Astrocyte of the spinal cord (primary cell): ENCODE results near the gene SCCPDH.
"Not testable (repeated sequence)": the region's sequence is repeated elsewhere in the genome, so short reads cannot be mapped to it uniquely, and the experiment has no call there.

Experiments used
- DNase-seq: peaks from one replicate; pipeline ENCODE4 v3.0.0; 2011; ENCODE audit warnings: low read depth, low spot score
- H3K4me3 ChIP-seq: 2 replicates; pipeline ENCODE4 v1.5.1; 2011; ENCODE audit warnings: low read depth, mild to moderate bottlenecking, low read length, moderate library complexity
- in situ Hi-C: cut with HindIII; loops from 2 replicates; pipeline ENCODE4 v1.10.0; 2017; ENCODE audit warnings: low sequenced_read_pairs
- TF ChIP-seq, protein P1 (sequence below): IDR thresholded peaks from 2 replicates; pipeline ENCODE4 v1.5.1; 2012; ENCODE audit warnings: low read depth, mild to moderate bottlenecking, low read length, inconsistent platforms

The SCCPDH gene

DNA sequence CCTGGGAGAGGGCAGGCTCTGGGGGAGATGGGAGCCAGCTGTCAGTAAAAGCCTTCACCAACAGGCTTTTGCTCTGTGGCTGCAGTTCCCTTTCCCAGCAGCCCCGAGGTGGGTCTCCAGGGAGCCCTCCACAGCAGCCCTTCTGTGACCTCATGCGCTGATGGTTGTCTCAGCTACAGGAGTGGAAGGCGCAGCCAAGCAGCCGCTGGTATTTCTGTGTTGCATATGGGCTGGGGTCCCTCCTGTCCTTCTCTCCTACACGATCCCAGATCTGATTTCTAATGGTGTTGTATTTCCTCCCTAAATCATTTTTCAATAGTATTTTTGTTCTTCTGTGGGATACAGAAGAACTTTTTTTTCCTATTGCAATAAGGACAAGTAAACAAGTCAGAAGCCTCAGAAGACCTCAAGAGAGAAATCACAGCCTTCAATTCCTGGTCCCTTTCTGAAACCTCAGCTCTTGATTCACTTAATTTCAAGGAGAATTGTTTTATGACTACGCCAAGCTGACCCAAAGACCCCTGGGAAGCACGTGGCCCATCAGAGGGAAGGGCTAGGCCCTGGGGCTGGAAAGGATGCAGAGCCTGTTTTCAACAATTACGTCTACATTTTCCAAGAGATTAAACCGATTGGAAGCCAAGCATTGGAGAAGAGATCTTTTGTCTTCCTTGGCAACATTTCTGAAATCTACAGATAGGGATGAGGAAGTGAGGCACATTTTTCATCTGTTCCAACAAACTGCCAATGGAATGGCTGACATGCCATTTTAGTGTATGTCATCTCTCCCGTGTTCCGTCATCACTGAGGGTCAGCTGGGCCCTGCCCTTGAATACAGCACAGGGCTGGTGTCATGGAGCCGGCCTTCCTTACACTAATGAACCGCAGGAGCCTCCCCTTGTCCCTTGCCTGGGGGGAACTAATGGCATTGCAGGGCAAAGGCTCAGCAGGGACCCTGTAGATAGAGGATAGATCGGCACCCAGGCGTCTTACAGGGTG is 42.0 kb upstream of the SCCPDH start:
- H3K4me3 ChIP-seq: no peak overlapping the region
- DNase-seq: no peak
- in situ Hi-C loops: no loop called here
- TF ChIP-seq, protein P1, sequence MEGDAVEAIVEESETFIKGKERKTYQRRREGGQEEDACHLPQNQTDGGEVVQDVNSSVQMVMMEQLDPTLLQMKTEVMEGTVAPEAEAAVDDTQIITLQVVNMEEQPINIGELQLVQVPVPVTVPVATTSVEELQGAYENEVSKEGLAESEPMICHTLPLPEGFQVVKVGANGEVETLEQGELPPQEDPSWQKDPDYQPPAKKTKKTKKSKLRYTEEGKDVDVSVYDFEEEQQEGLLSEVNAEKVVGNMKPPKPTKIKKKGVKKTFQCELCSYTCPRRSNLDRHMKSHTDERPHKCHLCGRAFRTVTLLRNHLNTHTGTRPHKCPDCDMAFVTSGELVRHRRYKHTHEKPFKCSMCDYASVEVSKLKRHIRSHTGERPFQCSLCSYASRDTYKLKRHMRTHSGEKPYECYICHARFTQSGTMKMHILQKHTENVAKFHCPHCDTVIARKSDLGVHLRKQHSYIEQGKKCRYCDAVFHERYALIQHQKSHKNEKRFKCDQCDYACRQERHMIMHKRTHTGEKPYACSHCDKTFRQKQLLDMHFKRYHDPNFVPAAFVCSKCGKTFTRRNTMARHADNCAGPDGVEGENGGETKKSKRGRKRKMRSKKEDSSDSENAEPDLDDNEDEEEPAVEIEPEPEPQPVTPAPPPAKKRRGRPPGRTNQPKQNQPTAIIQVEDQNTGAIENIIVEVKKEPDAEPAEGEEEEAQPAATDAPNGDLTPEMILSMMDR: no peak

DNA sequence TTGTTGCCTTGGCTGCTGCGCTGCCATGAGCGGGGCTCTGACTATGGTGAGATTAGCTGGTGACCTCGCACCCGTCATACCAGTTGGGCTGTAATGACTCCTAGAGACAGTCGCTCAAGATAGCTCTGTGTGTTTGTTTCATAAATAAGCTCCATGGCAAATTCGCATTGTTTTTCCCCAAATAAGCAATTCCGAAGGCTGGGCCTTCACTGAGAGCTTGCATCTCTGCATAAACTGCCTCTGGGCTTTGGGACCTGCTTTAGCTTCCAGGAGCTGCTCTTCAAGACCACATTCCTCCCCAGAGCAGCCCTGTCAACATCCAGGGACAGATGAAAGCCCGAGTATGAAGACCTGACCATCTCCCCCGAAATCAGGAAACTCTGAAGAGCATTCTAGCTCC is 40.7 kb upstream of the SCCPDH start:
- no peak for DNase-seq
- TF ChIP-seq, protein P1: no peak
- in situ Hi-C loops: no loop called here
- H3K4me3 ChIP-seq: no peak overlapping the region

DNA sequence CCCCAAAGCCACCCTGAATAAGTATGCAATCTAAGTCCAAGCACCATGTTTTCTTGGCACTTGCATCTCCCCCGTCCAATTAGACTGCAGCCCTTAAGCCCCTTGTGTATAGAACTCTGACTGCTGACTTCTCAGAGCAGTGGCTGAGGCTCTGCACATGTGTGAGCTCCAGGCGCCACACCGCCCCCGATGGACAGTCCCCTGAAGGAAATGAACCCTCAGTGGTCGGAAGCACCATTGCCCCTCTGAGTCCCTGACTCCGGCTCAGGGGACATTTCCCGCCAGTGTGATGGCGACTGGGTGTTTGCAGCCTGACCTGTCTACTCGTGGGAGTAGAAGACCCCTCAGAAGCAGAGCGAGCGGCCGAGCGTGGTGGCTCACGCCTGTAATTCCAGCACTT is 37.2 kb upstream of the SCCPDH start:
- in situ Hi-C loops: no loop called here
- TF ChIP-seq, protein P1: no peak
- no peak overlapping the region for H3K4me3 ChIP-seq
- no peak for DNase-seq

DNA sequence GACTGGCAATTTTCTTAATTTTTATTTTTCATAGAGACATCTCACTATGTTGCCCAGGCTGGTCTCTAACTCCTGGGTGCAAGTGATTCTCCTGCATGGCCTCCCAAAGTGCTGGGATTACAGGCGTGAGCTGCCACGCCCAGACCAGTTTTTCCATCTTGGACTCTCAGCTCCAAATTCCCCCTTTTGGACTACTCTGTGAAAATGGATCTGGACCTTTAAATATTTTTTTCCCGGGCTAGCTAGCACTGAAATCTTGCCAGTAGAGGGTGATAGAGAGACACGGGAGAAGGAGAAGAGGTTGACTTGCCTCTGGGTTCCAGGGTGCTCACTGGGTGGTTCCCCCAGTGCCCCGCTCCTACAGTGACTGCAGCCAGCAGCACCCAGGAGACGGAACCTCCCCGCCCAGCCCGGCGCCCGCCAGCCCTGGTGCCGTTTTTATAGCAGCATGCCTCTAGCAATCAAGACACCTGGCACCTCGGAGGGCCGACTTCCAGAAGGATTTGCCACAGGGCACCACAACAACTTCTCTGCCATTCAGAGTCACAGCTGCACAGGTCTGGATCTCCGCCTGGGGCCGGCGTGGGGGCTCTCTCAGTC is 34.7 kb upstream of the SCCPDH start:
- peak; percentile 70 for DNase-seq
- TF ChIP-seq, protein P1: peak; percentile 90
- H3K4me3 ChIP-seq: peak overlapping the region; percentile 18
- in situ Hi-C loops: no loop called here

DNA sequence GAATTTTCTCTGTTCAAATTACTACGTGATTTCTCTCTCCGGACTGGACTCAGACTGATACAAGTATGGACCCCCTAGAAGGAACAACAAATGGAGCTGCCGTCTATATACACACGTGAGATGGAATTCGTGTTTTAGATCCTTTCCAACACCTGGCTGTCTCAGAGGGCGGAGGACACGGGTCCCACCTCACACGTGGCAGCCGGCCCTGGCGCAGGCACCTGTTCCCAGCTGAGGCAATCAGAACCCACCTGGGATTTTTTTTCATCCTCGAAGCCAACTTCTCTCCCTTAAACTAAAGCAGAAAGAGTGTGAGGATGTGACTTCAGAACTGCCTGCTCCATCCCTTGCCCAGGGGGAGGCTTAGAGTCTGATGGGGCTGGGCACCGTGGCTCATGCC is 34.1 kb upstream of the SCCPDH start:
- no peak for DNase-seq
- TF ChIP-seq, protein P1: no peak
- no peak overlapping the region for H3K4me3 ChIP-seq
- in situ Hi-C loops: no loop called here

DNA sequence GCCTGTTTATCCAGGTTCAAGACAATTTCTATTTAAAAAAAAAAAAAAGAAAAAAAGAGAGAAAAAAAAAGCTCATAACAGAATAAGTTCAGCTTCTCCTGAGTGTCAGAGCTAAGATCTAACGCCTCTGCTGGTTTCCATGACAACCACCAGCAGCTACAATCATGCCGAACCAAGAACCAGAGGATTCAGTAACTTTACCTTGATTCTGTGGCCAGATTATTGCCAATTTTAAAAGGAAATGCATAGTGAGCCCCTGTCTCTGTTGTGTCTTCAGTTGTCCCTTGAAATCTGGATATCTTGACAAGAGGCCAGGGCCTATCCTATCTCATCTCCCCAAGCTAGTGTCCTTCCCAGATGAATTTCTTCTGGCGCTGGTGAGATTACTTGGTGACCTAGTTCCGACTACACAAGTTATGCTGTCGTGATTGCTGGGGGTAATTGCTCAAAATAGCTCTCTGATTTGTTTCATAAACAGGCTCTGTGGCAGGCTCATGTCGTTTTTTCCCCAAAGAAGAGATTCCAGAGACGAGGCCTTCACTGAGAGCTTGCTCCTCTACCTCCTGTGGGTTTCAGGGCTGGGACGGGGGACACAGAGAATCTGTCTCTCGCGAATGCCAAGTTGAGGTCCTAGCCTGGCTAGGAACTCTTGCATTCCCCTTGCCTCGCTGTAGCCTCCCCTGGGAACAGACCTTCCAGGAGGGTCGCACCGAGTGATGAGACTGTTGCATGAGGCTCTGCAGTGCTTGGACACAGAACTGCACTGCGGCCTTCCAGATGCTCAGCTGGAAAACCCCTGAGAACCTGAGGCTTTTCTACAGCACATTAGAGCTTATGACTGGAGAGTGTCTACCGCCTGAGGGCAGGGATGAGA is 32.4 kb upstream of the SCCPDH start:
- TF ChIP-seq, protein P1: no peak
- in situ Hi-C loops: no loop called here
- DNase-seq: no peak
- no peak overlapping the region for H3K4me3 ChIP-seq

DNA sequence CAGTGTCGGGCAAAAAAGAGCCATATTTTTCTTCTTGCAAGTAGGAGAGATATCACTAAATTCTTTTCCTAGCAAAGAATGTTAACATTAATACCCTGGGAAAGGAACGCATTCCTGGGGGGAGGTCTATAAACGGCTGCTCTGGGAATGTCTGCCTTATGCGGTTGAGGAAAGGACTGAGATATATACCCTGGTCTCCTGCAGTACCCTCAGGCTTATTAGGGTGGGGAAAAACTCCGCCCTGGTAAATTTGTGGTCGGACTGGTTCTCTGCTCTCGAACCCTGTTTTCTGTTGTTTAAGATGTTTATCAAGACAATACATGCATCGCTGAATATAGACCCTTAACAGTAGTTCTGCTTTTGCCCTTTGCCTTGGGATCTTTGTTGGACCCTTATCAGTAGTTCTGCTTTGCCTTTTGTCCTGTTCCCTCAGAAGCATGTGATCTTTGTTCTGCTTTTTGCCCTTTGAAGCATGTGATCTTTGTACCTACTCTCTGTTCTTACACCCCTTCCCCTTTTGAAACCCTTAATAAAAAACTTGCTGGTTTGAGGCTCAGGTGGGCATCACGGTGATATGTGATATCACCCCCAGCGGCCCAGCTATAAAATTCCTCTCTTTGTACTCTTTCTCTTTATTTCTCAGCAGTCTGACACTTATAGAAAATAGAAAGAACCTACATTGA is 29.9 kb upstream of the SCCPDH start:
- H3K4me3 ChIP-seq, DNase-seq, in situ Hi-C loops: not testable (repeated sequence)
